ENCODE data around the gene PEX5L.

Gene PEX5L

DNA sequence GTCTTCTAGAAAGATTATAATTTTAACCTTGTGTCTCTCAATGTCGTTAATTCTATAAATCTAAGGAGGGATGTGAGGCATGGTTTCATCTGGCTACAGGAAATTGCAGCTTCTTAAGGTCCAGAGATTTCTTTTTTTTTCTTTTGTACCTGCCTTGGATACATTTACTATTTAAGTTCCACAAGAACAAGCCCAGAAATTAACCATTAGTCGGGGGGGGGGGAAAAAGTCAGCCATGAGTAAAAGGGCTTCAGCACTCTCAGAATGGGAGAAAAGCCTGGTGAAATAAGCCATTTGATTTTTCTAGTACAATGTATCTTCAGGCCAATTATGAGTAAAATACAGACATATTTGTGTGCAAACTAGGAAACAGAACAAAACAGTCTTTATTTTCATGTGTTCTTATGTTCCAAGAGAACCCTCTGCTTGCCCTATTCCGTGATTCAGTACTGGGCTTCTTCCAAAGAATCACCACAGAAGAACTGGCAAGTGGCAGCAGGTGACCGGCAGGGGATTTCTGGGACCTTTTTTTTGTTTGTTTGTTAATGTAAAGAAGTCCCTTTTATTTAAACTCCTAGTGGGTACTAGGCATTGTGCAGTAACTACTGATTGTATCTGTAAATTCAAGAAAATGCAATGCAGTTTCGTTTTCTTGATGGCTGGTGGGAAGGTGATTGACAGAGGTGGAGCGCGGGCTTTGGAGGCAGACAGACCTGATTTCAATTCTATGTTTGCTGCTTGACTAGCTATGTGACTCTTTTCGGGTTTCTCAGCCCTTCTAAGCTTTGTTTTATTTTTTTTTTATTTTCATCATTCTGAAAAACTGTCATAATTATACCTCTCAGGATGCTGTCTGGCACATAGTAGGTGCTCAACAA is 82.5 kb downstream of the PEX5L start:
- no peak for DNase-seq

- DNase-seq, result no peak
Observed at GRCh38 chr3:179950840-179951239, 85.9 kb downstream of the PEX5L start.

- no peak for DNase-seq
Observed at GRCh38 chr3:179949869-179950268, 86.9 kb downstream of the PEX5L start.

DNA sequence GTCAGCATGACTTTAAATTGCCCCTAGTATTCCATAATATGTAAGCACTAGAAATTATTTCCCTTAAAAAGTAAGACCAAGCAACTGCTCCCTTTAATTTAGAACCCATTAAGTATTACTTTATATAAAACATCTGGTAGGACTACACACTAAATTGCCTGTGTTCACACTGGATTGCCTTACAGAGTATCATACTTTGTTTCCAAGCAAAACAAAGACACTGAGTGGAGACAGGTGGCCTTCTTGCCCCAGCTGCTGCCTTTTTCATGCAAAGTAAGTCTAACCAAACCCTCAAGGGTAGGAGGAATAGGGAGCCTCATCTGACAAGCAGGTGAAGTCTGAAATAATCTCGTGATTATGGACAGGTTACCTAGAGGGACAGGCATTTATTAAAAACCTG is 87.3 kb downstream of the PEX5L start:
- no peak for DNase-seq

GRCh38 chr3:179948740-179949139 is 88.0 kb downstream of the PEX5L start:
- DNase-seq, result no peak

GRCh38 chr3:179945569-179945968 is 91.2 kb downstream of the PEX5L start:
- DNase-seq, result no peak

DNA sequence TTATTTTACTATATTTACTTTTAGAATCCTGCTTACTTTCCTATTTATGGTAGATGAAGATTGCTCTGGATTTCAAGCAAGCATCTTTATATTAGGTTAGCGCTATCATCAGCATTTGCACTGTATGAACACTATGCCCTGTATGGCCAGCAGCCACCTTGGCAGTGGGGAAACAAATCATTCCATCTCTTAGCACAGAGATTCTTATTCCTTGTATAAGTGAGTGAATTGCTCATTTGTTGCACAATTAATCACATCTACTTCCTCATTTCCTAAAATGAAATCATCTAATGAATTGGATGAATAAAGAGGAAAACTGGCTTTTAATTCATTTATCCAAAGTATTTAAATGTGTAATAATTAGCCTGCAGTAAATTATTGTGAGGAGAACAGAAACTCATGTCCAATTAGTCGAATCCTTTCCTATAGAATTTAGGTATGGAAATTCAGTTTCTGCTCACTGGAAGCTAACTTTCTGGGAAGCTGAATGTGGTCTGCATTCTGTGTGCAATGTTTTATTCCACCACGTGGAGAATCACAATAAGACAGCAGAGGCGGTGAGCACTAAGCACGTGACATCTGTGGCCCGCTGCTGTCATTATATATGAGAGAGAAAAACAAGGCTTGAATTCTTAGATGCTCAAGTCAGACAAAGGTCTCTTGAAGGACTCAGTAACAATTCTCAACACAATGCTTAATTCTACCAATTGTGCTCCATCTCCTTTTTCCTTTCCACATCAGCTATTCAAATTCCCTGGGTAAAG is 93.4 kb downstream of the PEX5L start:
- DNase-seq, result no peak

- DNase-seq, result no peak
Observed at GRCh38 chr3:179942553-179943075, 94.1 kb downstream of the PEX5L start.

- DNase-seq, result no peak
Observed at GRCh38 chr3:179935710-179936109, 101.0 kb downstream of the PEX5L start.

GRCh38 chr3:179933914-179934313 is 102.8 kb downstream of the PEX5L start:
- DNase-seq, result no peak

- DNase-seq, result no peak
Observed at GRCh38 chr3:179933080-179933479, 103.7 kb downstream of the PEX5L start.

GRCh38 chr3:179932674-179933073 is 104.1 kb downstream of the PEX5L start:
- no peak for DNase-seq

DNA sequence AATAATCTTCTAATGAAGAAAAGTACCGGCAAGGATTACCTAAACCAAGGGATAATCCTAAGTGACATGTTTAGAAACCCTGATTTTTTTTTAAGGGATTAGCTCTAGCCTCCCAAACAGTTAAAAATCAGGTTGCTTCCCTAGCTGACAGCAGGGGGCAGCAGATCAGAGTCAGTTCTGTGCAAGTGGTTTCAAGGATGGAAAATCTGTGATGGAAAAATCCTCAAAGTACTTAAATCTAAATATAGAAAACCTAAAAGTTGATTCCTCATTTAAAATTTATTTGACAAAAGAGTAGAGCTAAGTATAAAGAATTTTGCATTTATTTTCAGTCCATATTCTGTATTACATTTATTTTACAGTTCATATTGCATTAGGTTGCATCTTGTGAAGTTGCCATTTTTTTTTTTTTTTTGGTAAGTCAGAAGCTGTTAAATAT is 107.6 kb downstream of the PEX5L start:
- peak; percentile 58 for DNase-seq

DNA sequence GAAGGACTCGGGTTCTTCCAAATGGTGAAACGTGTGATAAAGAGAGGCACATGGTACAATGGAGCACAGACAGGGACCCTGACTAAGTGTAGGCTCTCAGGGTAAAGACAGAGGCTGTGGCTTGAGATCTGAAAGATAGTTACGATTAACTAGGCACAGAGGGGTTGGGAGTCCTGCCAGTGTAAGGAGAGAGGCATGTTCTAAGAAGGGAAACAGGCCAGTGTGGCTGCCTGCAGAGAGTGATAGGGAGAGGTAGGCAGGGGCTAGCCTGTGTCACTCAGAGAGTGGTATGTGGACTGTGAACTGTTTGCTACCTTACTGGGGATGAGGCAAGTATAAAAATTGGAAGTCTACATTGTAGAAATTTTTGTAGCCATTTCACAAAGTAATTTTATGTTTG is 109.5 kb downstream of the PEX5L start:
- DNase-seq, result no peak

GRCh38 chr3:179921951-179922350 is 114.8 kb downstream of the PEX5L start:
- no peak for DNase-seq

DNA sequence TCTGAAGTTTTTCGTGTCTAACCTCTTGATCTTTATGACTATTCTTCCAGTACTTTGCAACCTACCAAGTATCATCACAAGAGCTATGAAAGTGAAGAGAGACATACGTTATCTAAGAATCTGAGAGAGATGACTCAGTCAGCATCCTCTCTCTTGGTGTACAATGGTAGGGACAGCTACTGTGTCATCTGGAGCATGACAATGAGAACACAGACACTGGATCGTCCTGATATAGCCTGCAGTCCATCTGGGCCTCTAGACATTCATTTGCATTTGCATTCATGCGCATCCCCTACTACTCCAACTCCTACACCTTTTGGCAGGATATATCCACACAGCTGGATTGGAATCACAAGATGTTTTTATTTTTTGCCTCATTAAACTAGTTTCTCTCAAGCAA is 115.2 kb downstream of the PEX5L start:
- no peak for DNase-seq

GRCh38 chr3:179907784-179908482 is 128.8 kb downstream of the PEX5L start:
- DNase-seq, result no peak

DNA sequence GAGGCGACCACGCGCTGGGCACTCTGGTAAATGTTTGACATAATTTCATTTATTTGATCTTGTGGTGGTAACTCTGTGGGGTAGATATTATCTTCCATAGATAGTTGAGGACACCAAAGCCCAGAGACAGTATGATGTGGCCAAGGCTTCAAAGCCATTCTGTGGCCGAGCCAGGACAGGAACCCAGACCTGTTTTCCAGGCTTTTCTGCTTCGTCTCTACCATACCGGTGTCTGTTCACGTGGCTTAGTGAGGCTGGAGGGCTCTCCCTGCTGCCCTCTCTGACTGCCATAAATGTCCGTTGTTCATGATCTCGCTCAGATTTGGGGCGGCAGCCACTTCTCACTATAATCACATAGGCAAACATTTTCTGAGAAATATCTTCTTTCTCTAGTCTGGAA is 134.7 kb downstream of the PEX5L start:
- no peak for DNase-seq

DNA sequence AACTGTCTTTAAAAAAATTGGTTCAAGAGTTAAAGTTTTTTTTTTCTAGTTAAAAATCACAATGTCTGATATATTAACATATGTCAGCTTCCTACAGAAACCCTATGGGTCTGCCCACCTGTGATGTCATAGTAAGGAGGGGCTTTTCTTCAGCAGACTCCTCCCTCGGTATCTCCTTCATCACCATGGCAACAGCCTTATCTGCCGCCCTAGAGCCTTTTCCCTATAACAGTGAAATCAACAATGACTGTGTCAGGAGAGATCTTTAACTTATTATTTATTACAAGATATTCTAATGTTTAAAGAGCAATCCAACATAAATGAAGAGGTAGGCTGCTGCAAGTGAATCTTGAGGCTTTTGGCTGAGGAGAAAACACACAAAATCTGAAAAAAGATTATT is 138.7 kb downstream of the PEX5L start:
- DNase-seq, result no peak

DNA sequence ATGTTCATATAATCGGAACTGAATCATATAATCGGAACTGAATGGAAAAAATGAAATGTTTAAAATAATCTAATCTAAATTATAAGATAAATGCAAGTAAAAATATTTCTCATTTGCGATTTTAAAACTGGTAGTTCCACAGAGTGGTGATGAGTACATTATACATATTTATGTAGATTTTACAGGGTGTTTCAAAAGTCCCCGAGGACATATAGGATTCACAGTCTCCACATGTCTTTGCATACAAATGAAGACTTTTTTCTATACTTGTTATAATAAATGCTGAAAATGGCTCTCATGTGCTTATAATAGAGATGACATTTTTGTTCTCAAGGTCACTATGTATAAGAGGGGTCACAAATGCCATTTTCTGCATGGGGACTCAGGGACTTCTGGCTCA is 139.5 kb downstream of the PEX5L start:
- DNase-seq, result no peak

DNA sequence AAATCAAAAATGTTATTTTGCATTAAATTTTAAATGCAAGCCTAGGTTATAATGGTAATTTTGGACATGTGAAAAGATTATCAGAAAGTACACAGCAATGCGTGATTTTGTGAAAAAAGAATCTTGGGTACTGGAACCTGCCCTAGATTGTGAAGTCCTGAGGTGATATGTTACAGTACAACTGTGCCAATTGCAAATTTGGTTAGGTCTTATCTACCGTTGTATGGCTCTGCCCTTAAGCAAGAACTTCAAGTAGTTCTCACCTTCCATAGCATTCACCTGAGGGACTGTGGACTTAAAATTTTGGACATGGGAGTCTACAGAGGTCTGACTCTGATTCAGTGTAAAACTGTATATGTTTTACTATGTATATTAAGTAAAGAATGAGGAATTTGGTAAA is 140.2 kb downstream of the PEX5L start:
- no peak for DNase-seq

DNA sequence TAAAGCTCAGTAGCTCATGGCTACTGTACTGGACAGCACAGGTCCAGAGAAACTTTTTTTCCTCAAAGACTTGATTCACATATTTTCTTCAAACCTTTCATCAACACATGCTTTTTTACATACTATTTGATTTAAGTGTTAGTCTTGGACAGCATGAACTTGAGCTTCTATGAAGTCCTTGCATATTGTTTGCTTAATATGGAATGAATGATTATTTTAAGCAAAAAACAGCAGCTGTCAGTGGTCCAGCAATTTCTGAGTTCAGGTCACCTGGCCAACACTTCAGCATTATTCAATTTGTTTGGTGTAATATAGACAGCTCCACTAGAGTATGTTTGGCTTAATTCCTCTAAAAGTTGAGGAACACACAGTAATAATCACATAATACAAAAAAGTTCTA is 141.4 kb downstream of the PEX5L start:
- no peak for DNase-seq

GRCh38 chr3:179887295-179887943 is 149.3 kb downstream of the PEX5L start:
- no peak for DNase-seq

All from activated CD8-positive, alpha-beta memory T cell treated with anti-CD3 and anti-CD28 coated beads, Interleukin-2, amount 50 U/mL, for 48 hours (primary cell).